Small intestine (tissue), 7 donors: ENCODE data around the gene BTN1A1. TPM values are rescaled to one million over a fixed set of nuclear protein-coding genes. Genes with fewer than 3 reads are reported as not detected.
A peak's percentile ranks its signal among the peaks of the same experiment; 100 is the strongest.

Experiments used
- DNase-seq, 2 donors: peaks; one replicate each; pipeline versions ENCODE4 v3.0.0 to v3.0.0-alpha.2; 2013
- FAIRE-seq: peaks from 2 replicates; lab custom pipeline; 2012; peaks lifted over from hg19 to GRCh38; lab: Jason Lieb, UNC
- H3K27ac ChIP-seq, 3 donors: one replicate each; pipeline ENCODE4 v1.5.1; 2013; ENCODE audit warnings: low read length in 2 of 3, mild to moderate bottlenecking in 2 of 3, control low read depth in 1 of 3, inconsistent platforms in 1 of 3, low read depth in 1 of 3, moderate library complexity in 1 of 3
- H3K27me3 ChIP-seq, 3 donors: one replicate each; pipeline ENCODE4 v1.6.1; 2013; ENCODE audit warnings: low read length in 3 of 3, inconsistent platforms in 1 of 3; ENCODE audit not compliant: control insufficient read depth in 3 of 3, insufficient read depth in 3 of 3
- H3K36me3 ChIP-seq, 3 donors: one replicate each; pipeline ENCODE4 v1.6.1; 2013; ENCODE audit warnings: low read length in 3 of 3, inconsistent platforms in 1 of 3, low read depth in 1 of 3, mild to moderate bottlenecking in 1 of 3, moderate library complexity in 1 of 3; ENCODE audit not compliant: control insufficient read depth in 3 of 3, insufficient read depth in 2 of 3
- H3K4me1 ChIP-seq, 3 donors: one replicate each; pipeline ENCODE4 v1.6.1; 2013; ENCODE audit warnings: low read length in 2 of 3, inconsistent platforms in 1 of 3, low read depth in 1 of 3, mild to moderate bottlenecking in 1 of 3, moderate library complexity in 1 of 3; ENCODE audit not compliant: control insufficient read depth in 3 of 3, insufficient read depth in 2 of 3
- H3K4me3 ChIP-seq, 3 donors: one replicate each; pipeline ENCODE4 v1.5.1; 2013; ENCODE audit warnings: low read length in 3 of 3, control low read depth in 1 of 3, inconsistent platforms in 1 of 3, low read depth in 1 of 3, mild to moderate bottlenecking in 1 of 3, moderate library complexity in 1 of 3
- H3K9me3 ChIP-seq, 2 donors: one replicate each; pipeline ENCODE4 v1.6.1; 2013; ENCODE audit warnings: low read depth in 1 of 2, low read length in 1 of 2; ENCODE audit not compliant: control insufficient read depth in 2 of 2, insufficient read depth in 1 of 2
- WGBS, 3 donors: extraction: QIAGEN DNeasy Blood & Tissue Kit; methylation state at CpG; one replicate each; pipeline ENCODE4 v1.1.7; 2013; 5-methylcytosine and 5-hydroxymethylcytosine counted together
- polyA plus RNA-seq, 4 donors: library from polyadenylated mRNA; stranded (reverse) in 3 of 4; unstranded in 1 of 4; fragments of 200-250 nt in 3 of 4; fragments of 120-200 nt in 1 of 4; gene quantifications; one replicate each; pipeline versions ENCODE4 v1.2.1 to v1.2.3, GENCODE V29; 2013
- donor health status: healthy with polysubstance abuse.
- donor health status: control.
- donor health status: control.
- donor health status: Bipolar disorder and iron deficiency.
- donor health status: healthy.

The BTN1A1 gene
- polyA plus RNA-seq, 4 donors: 0.15 to 0.48 TPM; not detected in 2

DNA sequence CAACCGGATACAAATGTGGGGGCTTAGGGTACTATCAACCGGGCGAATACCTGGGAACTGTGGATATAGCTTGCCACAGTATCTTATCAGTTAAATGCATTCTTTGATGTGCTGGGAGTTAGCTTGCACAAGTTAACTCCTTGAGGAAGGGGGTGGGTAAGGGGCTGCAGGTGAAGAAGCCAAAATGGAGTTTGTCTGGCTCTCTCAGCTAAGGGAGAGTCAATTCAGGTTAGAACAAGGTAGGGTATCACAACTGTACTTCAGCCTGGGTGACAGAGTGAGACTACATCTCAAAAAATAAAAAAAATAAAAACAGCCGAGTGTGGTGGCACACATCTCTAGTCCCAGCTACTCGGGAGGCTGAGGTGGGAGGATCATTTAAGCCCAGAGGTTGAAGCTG, 8.5 kb upstream of the BTN1A1 start:
- peaks cover 0 to 11% (median 2%) of the 10 kb centered on the region in 3 donors for H3K4me1 ChIP-seq
- FAIRE-seq (no peak), DNase-seq (no peak)
- H3K9me3 ChIP-seq: peaks cover 0 to 6% of the 10 kb centered on the region in 2 donors
- H3K27ac ChIP-seq: no peak overlapping the region
- H3K27me3 ChIP-seq: no peaks in the 10 kb centered on the region
- no peaks in the 10 kb centered on the region for H3K36me3 ChIP-seq
- 54 to 73% (median 60%) methylated on average over 5 of the region's 5 CpGs for WGBS, 3 donors
- no peak overlapping the region for H3K4me3 ChIP-seq

GRCh38 chr6:26493258-26493657, 6.8 kb upstream of the BTN1A1 start:
- Histone ChIP-seq H3K27ac (no peak overlapping the region), H3K9me3 (no peaks in the 10 kb centered on the region), H3K36me3 (no peaks in the 10 kb centered on the region), H3K27me3 (no peaks in the 10 kb centered on the region), H3K4me3 (no peak overlapping the region), H3K4me1 (peaks cover 0 to 11% (median 2%) of the 10 kb centered on the region in 3 donors)
- WGBS, 3 donors: 76 to 90% (median 81%) methylated on average over 2 of the region's 2 CpGs
- FAIRE-seq (no peak), DNase-seq (no peak)

DNA sequence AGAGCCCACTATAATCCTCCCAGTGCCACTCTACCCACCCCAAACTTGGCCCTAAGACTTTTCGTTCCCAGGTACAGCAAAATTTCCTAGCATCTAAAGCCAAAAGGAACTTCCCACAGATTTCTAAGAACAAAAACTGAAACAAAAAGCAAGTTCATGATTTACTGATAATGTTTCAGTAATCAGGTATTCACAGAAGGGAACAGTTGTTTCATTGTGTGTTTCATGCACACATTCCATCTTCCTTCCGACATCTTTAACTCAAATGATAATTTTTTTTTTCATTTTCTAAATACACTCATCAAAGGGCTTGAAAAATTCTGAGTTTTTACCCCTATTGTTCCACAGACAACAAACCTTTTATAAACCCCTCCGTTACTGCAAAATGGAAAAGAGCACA, 6.0 kb upstream of the BTN1A1 start:
- Histone ChIP-seq H3K27ac (no peak overlapping the region), H3K9me3 (no peaks in the 10 kb centered on the region), H3K4me3 (no peak overlapping the region), H3K4me1 (peaks cover 0 to 10% (median 2%) of the 10 kb centered on the region in 3 donors), H3K27me3 (no peaks in the 10 kb centered on the region), H3K36me3 (no peaks in the 10 kb centered on the region)
- FAIRE-seq (no peak), DNase-seq (no peak)
- WGBS, 3 donors: 44 to 61% (median 51%) methylated on average over 3 of the region's 3 CpGs

DNA sequence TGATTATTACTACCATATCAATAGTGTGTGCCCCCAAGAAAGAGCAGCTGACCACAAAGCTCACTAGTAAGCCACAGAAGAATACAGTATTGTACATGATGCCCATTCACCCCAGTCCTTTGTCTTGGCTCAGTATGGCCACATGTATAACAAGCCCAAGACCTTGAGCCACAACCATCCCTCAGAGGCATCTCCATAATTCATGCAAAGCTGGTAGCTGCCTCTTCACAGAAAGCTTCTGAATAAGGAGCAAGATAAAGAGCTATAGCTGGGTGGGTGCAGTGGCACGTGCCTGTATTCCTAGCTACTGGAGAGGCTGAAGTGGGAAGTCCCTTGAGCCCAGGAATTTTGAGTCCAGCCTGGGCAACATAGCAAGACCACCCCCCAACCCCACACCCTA, 4.8 kb upstream of the BTN1A1 start:
- DNase-seq (no peak), FAIRE-seq (no peak)
- no peaks in the 10 kb centered on the region for H3K9me3 ChIP-seq
- H3K4me3 ChIP-seq: no peak overlapping the region
- no peak overlapping the region for H3K27ac ChIP-seq
- 72 to 85% (median 85%) methylated on average over 1 of the region's 1 CpG for WGBS, 3 donors
- peaks cover 0 to 4% (median 0%) of the 10 kb centered on the region in 3 donors for H3K4me1 ChIP-seq
- H3K27me3 ChIP-seq: no peaks in the 10 kb centered on the region
- no peaks in the 10 kb centered on the region for H3K36me3 ChIP-seq

GRCh38 chr6:26497610-26498009, 2.5 kb upstream of the BTN1A1 start:
- WGBS, 3 donors: 81 to 87% (median 84%) methylated on average over 4 of the region's 4 CpGs
- Histone ChIP-seq H3K27me3 (peaks cover 0 to 15% (median 0%) of the 10 kb centered on the region in 3 donors), H3K4me3 (no peak overlapping the region), H3K27ac (no peak overlapping the region), H3K36me3 (no peaks in the 10 kb centered on the region), H3K4me1 (peaks cover 0 to 10% (median 0%) of the 10 kb centered on the region in 3 donors), H3K9me3 (no peaks in the 10 kb centered on the region)
- no peak for FAIRE-seq
- DNase-seq: no peak

GRCh38 chr6:26501482-26501986, 1.4 kb downstream of the BTN1A1 start:
- Histone ChIP-seq H3K4me1 (peaks cover 0 to 10% (median 0%) of the 10 kb centered on the region in 3 donors), H3K9me3 (no peaks in the 10 kb centered on the region), H3K4me3 (peak overlapping the region in 2 of 3 donors; percentile 29), H3K36me3 (no peaks in the 10 kb centered on the region), H3K27me3 (peaks cover 0 to 15% (median 0%) of the 10 kb centered on the region in 3 donors), H3K27ac (no peak overlapping the region)
- 7 to 20% (median 10%) methylated on average over 49 of the region's 49 CpGs for WGBS, 3 donors
- FAIRE-seq: no peak
- peak; percentile 39 to 66 for DNase-seq

DNA sequence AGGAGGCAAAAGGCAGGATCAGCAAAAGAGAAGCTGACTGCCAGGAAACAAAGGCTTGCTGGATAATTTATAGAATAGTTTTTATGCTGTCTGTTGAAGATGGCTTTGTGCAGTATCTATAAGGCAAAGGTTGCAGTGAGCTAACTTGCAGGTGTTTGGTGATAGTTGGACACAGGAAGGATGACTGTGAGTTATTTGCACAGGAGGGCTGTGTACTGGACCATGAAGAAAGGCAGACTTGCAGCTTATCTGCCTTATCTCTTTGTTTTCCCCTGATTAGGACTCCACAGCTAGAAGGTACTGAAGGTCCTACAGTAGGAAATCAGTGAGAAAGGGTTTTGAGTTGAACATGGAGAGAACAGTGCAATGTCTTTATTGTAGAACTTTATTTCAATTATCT, 2.1 kb downstream of the BTN1A1 start:
- Histone ChIP-seq H3K9me3 (no peaks in the 10 kb centered on the region), H3K36me3 (no peaks in the 10 kb centered on the region), H3K4me1 (peaks cover 0 to 10% (median 0%) of the 10 kb centered on the region in 3 donors), H3K27ac (no peak overlapping the region), H3K4me3 (peak overlapping the region in 2 of 3 donors; percentile 29), H3K27me3 (peaks cover 0 to 15% (median 0%) of the 10 kb centered on the region in 3 donors)
- no peak for FAIRE-seq
- peak; percentile 57 to 64 for DNase-seq

DNA sequence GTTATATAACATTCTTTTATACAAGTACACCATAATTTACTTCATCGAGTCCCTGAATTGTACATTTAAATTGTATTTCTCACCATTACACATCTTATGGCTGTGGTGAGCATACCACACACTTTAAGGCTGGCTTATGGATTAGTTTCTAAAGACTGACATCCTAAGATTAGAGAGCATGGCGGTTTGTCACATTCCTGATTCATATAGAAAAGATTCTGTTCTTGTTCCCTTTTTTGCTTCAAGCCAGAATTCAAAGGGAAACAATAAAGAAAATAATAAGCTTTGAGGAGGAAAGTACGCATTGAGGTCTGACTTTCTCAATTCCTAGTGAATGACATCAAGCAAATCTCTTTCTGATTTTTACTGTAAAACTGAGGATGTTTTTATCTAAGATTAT, 2.5 kb downstream of the BTN1A1 start:
- no peak overlapping the region for H3K4me3 ChIP-seq
- DNase-seq (no peak), FAIRE-seq (no peak)
- H3K4me1 ChIP-seq: peaks cover 0 to 10% (median 0%) of the 10 kb centered on the region in 3 donors
- WGBS, 3 donors: 54 to 83% (median 74%) methylated on average over 3 of the region's 3 CpGs
- H3K36me3 ChIP-seq: no peaks in the 10 kb centered on the region
- peaks cover 0 to 15% (median 0%) of the 10 kb centered on the region in 3 donors for H3K27me3 ChIP-seq
- no peaks in the 10 kb centered on the region for H3K9me3 ChIP-seq
- no peak overlapping the region for H3K27ac ChIP-seq

DNA sequence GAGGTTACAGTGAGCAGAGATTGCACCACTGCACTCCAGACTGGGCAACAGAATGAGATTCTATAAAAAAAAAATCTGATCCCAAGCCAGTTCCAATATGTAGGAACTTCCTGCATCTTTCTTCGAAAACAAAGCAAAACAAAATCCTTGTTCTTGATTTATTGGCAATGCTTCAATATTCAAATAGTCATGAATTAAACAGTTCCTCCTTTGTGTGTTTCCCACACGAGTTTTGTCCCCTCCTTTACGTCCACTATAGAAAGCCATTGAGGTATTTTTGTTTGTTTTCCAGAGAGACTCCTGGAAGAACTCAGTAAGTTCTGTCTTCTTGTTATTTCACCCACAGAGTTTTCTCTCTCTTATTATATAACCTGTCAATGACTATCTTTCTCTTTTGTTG, 7.6 kb downstream of the BTN1A1 start:
- H3K27me3 ChIP-seq: no peaks in the 10 kb centered on the region
- H3K4me3 ChIP-seq: no peak overlapping the region
- no peaks in the 10 kb centered on the region for H3K9me3 ChIP-seq
- H3K36me3 ChIP-seq: no peaks in the 10 kb centered on the region
- FAIRE-seq (no peak), DNase-seq (no peak)
- WGBS, 3 donors: 62 to 75% (median 65%) methylated on average over 3 of the region's 3 CpGs
- H3K27ac ChIP-seq: no peak overlapping the region
- no peaks in the 10 kb centered on the region for H3K4me1 ChIP-seq
